Upper lobe of left lung (tissue), 4 donors: ENCODE measurements around the gene SLC26A3.

ENCODE experiments used
- EP300 ChIP-seq, 4 donors: sonication (generic); formaldehyde crosslinking; IDR thresholded peaks; one replicate each; pipeline ENCODE4 v1.5.1; 2017; ENCODE audit warnings: antibody characterized with exemption in 4 of 4, control low read depth in 2 of 4
- POLR2A ChIP-seq, 4 donors: fragments of 450-650 bp; IDR thresholded peaks; one replicate each; pipeline ENCODE4 v1.5.1; 2016 to 2017; ENCODE audit warnings: antibody characterized with exemption in 4 of 4, mild to moderate bottlenecking in 2 of 4
- POLR2AphosphoS5 ChIP-seq, 2 donors: sonication (generic); formaldehyde crosslinking; IDR thresholded peaks; one replicate each; pipeline ENCODE4 v1.5.1; 2017; ENCODE audit warnings: antibody characterized with exemption in 2 of 2
- TF ChIP-seq, protein P1 (sequence below), 6 experiments: fragments of 450-650 bp in 4 of 6; fragments of 200-600 bp in 2 of 6; sonication (generic) in 2 of 6; IDR thresholded peaks; one replicate each; pipeline ENCODE4 v1.5.1; 2016 to 2019; ENCODE audit warnings: antibody characterized with exemption in 6 of 6

DNA sequence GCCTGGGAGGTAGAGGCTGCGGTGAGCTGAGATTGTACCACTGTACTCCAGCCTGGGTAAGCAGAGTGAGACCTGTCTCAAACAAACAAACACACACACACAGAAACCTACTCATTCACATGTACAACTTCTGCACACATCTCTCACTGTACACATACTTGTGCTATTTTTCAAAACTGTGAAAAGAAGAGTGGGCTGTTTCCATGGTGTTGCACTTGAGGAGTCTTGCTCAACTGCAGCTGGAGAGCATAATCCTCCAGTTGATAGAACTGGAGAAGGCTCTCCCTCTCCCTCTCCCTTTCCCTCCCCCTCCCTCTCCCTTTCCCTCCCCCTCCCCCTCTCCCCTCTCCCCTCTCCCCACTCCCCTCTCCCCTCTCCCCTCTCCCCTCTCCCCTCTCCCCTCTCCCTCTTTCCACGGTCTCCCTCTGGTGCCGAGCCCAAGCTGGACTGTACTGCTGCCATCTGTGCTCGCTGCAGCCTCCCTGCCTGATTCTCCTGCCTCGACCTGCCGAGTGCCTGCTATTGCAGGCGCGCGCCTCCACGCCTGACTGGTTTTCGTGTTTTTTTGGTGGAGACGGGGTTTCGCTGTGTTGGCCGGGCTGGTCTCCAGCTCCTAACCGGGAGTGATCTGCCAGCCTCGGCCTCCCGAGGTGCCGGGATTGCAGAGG is 44.3 kb upstream of the SLC26A3 start:
- TF ChIP-seq, protein P1, sequence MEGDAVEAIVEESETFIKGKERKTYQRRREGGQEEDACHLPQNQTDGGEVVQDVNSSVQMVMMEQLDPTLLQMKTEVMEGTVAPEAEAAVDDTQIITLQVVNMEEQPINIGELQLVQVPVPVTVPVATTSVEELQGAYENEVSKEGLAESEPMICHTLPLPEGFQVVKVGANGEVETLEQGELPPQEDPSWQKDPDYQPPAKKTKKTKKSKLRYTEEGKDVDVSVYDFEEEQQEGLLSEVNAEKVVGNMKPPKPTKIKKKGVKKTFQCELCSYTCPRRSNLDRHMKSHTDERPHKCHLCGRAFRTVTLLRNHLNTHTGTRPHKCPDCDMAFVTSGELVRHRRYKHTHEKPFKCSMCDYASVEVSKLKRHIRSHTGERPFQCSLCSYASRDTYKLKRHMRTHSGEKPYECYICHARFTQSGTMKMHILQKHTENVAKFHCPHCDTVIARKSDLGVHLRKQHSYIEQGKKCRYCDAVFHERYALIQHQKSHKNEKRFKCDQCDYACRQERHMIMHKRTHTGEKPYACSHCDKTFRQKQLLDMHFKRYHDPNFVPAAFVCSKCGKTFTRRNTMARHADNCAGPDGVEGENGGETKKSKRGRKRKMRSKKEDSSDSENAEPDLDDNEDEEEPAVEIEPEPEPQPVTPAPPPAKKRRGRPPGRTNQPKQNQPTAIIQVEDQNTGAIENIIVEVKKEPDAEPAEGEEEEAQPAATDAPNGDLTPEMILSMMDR (IDR thresholded peaks at IDR 0.05): no peak
- TF ChIP-seq EP300 (IDR thresholded peaks at IDR 0.05) (no peak), POLR2A (IDR thresholded peaks at IDR 0.05) (no peak), POLR2AphosphoS5 (IDR thresholded peaks at IDR 0.05) (no peak)
